D721Med (cell line): ENCODE results near the gene NANS.

Experiments
- DNase-seq: peaks from one replicate; pipeline ENCODE4 v3.0.0; 2011; ENCODE audit warnings: low spot score; ENCODE audit not compliant: insufficient read length
- FAIRE-seq: peaks from 2 replicates; lab custom pipeline; 2011; peaks lifted over from hg19 to GRCh38; lab: Jason Lieb, UNC
- TF ChIP-seq, protein P1 (sequence below): IDR thresholded peaks from 2 replicates; pipeline ENCODE4 v1.5.1; 2012; ENCODE audit warnings: mild to moderate bottlenecking, control low read depth; ENCODE audit not compliant: insufficient read depth; ENCODE audit errors: missing control alignments

NANS gene

DNA sequence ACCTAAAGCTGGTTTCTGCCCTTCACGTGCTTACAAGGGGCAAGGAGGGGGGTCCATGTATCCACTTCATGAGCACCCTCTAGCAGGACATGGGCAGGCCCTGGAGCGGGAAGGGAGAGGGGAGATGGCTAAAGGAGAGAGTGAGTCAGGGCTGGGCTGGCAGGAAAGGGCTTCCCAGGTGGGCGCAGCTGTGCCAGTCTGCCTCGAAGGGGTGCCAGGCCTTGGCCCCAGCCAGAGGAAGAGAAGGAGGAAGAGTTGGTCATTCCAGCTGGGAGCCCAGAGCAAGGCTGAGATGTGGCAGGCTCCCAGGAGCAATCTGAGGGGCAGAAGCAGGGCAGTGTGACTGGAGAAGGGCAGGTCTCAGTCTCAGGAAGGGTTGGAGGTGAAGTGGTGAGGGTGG lies 37.8 kb downstream of the NANS start:
- DNase-seq: no peak
- no peak for FAIRE-seq
- TF ChIP-seq, protein P1, sequence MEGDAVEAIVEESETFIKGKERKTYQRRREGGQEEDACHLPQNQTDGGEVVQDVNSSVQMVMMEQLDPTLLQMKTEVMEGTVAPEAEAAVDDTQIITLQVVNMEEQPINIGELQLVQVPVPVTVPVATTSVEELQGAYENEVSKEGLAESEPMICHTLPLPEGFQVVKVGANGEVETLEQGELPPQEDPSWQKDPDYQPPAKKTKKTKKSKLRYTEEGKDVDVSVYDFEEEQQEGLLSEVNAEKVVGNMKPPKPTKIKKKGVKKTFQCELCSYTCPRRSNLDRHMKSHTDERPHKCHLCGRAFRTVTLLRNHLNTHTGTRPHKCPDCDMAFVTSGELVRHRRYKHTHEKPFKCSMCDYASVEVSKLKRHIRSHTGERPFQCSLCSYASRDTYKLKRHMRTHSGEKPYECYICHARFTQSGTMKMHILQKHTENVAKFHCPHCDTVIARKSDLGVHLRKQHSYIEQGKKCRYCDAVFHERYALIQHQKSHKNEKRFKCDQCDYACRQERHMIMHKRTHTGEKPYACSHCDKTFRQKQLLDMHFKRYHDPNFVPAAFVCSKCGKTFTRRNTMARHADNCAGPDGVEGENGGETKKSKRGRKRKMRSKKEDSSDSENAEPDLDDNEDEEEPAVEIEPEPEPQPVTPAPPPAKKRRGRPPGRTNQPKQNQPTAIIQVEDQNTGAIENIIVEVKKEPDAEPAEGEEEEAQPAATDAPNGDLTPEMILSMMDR: no peak

DNA sequence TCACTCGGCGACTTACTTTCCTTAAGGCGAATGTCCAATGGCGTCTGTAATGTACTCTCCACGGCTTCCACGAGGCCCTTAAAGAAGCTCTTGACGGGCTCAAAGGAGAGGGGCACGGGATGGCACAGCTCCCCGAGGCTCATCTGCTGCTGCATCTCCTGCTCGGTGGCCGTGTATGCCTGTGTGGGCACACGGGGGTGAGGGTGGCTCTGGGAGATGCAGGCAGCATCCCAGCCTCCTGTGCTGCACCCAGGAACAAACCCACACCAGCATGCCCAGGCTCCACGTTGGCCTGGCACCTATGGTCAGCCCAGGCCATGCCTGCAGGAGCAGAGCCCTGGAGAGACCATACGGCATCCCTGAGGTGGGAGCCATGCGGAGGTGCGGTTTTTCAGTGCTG lies 38.3 kb downstream of the NANS start:
- FAIRE-seq (no peak), DNase-seq (no peak)
- TF ChIP-seq, protein P1: no peak

DNA sequence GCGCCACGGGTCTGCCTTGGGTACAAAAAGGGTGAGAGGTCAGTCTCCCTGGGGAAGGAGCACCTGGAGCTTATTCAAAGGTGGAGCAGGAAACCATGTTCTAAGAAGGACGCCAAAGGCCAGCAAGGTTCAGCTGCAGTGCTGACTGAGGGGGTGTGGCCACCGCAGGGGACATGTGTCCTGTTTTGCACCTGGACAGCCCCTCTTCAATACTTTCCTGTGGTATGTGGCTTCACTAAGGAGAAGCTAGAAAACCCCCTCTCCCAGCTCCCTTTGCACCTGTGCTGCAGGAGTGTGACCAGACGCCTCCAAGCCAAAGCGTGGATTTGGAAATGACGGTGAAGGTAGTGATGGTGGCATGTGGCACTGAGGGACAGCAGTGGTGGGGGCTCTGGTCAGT lies 38.9 kb downstream of the NANS start:
- TF ChIP-seq, protein P1: no peak
- FAIRE-seq: no peak
- DNase-seq: no peak

DNA sequence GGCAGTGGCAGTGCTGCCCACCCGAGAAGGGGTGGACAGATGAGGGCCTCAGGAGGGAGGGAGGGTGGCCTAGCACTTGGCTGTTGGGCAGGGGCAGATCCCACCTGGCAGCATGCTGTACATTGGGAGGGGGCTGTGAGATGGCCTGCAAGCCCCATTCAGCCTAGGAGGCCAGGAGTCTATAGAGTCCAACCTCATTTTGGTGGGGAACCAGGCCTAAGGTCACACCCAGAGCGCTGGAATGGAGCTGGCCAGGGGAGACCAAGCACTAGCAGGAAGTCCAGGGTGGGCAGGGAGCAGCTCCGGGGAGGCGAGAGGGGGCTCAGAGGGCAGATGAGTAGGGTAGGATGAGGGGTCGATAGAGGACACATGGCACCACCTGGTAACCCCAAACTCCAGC lies 39.6 kb downstream of the NANS start:
- FAIRE-seq: no peak
- no peak for DNase-seq
- TF ChIP-seq, protein P1: no peak

DNA sequence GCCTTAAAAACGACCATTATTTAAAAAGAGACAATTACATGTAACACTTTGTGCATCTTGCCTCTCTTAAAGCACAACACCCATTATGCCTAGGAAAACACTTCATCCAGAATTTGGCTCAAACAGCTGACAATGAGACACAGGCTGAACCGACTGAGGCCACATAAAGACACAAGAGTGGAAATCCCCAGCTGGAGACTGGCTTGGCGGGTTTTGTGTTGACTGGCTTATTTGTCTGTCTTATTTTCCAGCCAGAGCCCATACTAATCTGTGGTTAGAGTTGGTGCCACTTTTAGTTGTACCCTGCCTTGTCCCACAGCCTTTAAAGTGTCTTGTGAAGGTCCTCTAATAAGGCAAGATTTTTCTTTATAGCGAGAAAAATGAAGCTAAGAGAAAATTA lies 41.3 kb downstream of the NANS start:
- FAIRE-seq (no peak), DNase-seq (no peak)
- TF ChIP-seq, protein P1: no peak

DNA sequence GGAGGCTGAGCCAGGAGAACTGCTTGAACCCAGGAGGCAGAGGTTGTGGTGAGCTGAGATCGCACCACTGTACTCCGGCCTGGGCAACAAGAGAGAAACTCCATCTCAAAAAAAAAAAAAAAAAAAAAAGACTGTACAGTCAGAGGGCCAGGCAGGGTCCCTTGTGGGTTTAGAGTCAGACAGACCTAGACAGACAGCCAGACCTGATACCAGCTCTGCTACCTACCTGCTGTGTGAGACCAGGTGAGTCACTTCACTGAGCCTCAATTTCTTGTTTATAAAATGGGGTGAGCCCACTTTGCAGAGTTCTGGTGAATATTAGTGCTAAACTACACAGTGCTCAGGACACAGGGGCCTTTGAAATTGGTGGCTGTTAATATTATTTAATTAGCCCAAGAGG lies 42.8 kb downstream of the NANS start:
- no peak for DNase-seq
- no peak for FAIRE-seq
- TF ChIP-seq, protein P1: no peak

DNA sequence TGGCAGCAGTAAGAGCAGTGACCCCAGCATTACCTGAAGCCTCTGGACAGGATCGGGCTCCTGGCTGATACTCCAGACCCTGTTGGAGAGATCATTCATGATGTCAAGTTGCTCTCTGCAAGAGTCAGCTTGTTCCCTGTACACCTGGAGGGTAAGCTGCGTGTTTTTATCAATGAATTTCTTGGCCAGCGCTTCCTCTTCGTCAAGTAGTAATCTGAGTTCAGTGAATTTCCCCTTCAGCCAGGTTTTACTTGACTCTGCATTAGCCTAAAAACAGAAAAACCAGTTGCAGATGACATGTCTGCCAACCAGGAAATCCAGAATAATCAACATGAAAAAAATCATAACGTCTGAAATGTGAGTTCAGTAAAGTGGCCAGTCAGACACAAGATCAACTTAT lies 43.4 kb downstream of the NANS start:
- TF ChIP-seq, protein P1: no peak
- FAIRE-seq (no peak), DNase-seq (no peak)
